PFSK-1 (cell line): Measurements from ENCODE around the gene CELF1.

Experiments used
- POLR2AphosphoS5 ChIP-seq: IDR thresholded peaks from 2 replicates; pipeline ENCODE4 v1.6.1; 2012; ENCODE audit warnings: low read depth, mild to moderate bottlenecking, control low read depth, low read length, moderate library complexity
- TAF1 ChIP-seq: IDR thresholded peaks from 2 replicates; pipeline ENCODE4 v1.6.1; 2012; ENCODE audit warnings: low read length, control low read depth, borderline replicate concordance; ENCODE audit not compliant: insufficient read depth

DNA sequence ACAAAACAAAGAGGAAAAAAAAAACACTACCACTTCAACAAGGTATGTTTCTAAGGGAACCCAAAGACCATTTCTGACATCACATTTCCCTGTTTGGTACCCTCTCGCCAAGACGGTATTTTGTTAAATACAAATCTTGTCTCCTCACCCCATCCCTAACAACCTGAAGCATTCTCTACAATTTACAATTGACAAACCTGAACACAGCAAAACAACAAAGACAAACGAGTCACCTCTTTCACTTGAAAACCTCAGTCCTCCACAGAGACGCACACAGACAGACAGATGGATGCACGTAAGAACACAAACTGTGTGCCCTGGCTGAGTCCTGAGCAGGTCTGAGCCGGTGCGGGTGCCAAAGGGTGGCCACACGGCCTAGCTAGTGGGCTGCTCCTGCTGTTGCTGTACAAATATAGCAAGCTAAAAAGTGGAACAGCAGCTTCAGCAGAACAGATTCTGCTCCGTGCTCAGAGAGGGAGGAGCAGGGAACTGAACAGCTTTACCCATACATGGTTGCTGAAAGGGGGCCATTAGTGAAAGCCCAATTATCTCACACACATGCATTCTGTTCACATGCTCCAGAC lies 28.5 kb downstream of the CELF1 start:
- TF ChIP-seq TAF1 (no peak), POLR2AphosphoS5 (no peak)
